Pancreas (tissue), 10 donors: Measurements from ENCODE around the gene DGKI. TPM values are rescaled to one million over a fixed set of nuclear protein-coding genes. Genes with fewer than 3 reads are reported as not detected.

Experiments
- ATAC-seq, 4 donors: fragments of 200-7000 bp; cut with Tn5 transposase; one replicate each; pipeline versions ENCODE4 v1.8.0 to v1.9.1; 2020; ENCODE audit warnings: mild to moderate bottlenecking in 4 of 4, moderate library complexity in 4 of 4
- DNase-seq, 6 donors: peaks; one replicate each; pipeline ENCODE4 v3.0.0-alpha.2; 2020
- FAIRE-seq: peaks from 2 replicates; lab custom pipeline; 2012; peaks lifted over from hg19 to GRCh38; lab: Jason Lieb, UNC
- H3K27ac ChIP-seq, 4 donors: fragments of 200-600 bp; sonication (generic); 1 replicate in 3 of 4; 2 replicates in 1 of 4; pipeline versions ENCODE4 v1.5.0 to v1.8.0; 2020
- H3K27me3 ChIP-seq, 4 donors: fragments of 200-600 bp; one replicate each; pipeline ENCODE4 v1.8.0; 2021
- H3K36me3 ChIP-seq, 3 donors: fragments of 200-600 bp; sonication (generic) in 1 of 3; one replicate each; pipeline versions ENCODE4 v1.5.0 to v1.8.0; 2020 to 2021
- H3K4me1 ChIP-seq, 3 donors: fragments of 200-600 bp; one replicate each; pipeline ENCODE4 v1.8.0; 2021
- H3K4me3 ChIP-seq, 4 donors: fragments of 200-600 bp; sonication (generic) in 2 of 4; one replicate each; pipeline versions ENCODE4 v1.5.0 to v1.8.0; 2020 to 2021
- H3K9me3 ChIP-seq, 4 donors: fragments of 200-600 bp; one replicate each; pipeline ENCODE4 v1.8.0; 2021
- WGBS, 2 donors: extraction: QIAGEN DNeasy Blood & Tissue Kit; methylation state at CpG; one replicate each; pipeline ENCODE4 v1.1.7; 2013; 5-methylcytosine and 5-hydroxymethylcytosine counted together
- intact Hi-C, 3 donors: fragments of 100-400 bp; cut with DNase I; formaldehyde crosslinking; loops; one replicate each; pipeline versions ENCODE4 v1.11.1 to v1.14.2; 2022
- polyA plus RNA-seq, 2 donors: library from polyadenylated mRNA; stranded (reverse); fragments of 200-250 nt; gene quantifications; one replicate each; pipeline ENCODE4 v1.2.3, GENCODE V29; 2013
- total RNA-seq, 6 donors: library from RNA; stranded (reverse); fragmentation: NEBNext Ultra II Directional in 4 of 6; extraction: Animal tissue kit (Norgen Biotek cat#: 25700) in 4 of 6; gene quantifications; one replicate each; pipeline versions ENCODE4 v1.2.1 to v1.2.4, GENCODE V29; 2021 to 2023
- TF ChIP-seq, protein P1 (sequence below), 4 donors: fragments of 200-600 bp; sonication (generic) in 3 of 4; IDR thresholded peaks; one replicate each; pipeline versions ENCODE4 v1.5.0 to v1.8.0; 2021; ENCODE audit warnings: antibody characterized with exemption in 4 of 4
- donor health status: healthy with polysubstance abuse.
- donor health status: DM: no; HTN: no; CAD: no; lungs with moderate emphysema.
- donor health status: DM: no; HTN: no; CAD: no.
- donor health status: control.
- donor health status: control.
- donor health status: Bipolar disorder and iron deficiency.
- donor health status: DM: yes; HTN: yes; CAD: no.
- donor health status: DM: no; HTN: no; CAD: no.
- donor health status: DM: no; HTN: no; CAD: no.
- donor health status: DM: yes; HTN: yes; CAD: no.

The DGKI gene
- total and polyA plus RNA-seq, 8 donors = 0.04 to 0.81 (median 0.15) TPM

DNA sequence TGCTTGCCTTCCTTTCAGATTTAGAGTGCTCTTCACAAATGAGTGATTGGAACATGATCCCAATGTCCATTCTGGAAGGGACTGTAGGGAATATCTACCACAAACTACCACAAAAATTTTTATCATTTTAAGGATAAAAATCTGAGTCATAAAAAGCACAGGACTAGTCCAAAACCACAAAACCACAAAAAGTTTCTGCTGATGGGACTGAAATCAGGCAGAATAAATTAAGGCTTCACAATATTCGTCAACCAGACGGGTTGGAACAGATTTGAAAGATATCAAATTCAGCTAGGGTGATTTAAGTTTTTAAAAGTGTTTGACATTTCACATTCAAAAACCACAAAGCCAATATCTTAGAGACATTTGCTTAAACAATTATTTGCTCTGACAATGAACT, 403.2 kb downstream of the DGKI start:
- FAIRE-seq = no peak
- H3K9me3 ChIP-seq = no peaks in the 10 kb centered on the region
- ATAC-seq = no peak
- H3K27ac ChIP-seq = no peak overlapping the region
- no peaks in the 10 kb centered on the region for H3K4me1 ChIP-seq
- TF ChIP-seq, protein P1, sequence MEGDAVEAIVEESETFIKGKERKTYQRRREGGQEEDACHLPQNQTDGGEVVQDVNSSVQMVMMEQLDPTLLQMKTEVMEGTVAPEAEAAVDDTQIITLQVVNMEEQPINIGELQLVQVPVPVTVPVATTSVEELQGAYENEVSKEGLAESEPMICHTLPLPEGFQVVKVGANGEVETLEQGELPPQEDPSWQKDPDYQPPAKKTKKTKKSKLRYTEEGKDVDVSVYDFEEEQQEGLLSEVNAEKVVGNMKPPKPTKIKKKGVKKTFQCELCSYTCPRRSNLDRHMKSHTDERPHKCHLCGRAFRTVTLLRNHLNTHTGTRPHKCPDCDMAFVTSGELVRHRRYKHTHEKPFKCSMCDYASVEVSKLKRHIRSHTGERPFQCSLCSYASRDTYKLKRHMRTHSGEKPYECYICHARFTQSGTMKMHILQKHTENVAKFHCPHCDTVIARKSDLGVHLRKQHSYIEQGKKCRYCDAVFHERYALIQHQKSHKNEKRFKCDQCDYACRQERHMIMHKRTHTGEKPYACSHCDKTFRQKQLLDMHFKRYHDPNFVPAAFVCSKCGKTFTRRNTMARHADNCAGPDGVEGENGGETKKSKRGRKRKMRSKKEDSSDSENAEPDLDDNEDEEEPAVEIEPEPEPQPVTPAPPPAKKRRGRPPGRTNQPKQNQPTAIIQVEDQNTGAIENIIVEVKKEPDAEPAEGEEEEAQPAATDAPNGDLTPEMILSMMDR (IDR thresholded peaks at IDR 0.05) = no peak
- H3K4me3 ChIP-seq = no peak overlapping the region
- WGBS, 2 donors = 54 to 70% methylated on average over 2 of the region's 2 CpGs
- no peaks in the 10 kb centered on the region for H3K36me3 ChIP-seq
- no peaks in the 10 kb centered on the region for H3K27me3 ChIP-seq
- DNase-seq = no peak
- intact Hi-C loops = no loop called here

DNA sequence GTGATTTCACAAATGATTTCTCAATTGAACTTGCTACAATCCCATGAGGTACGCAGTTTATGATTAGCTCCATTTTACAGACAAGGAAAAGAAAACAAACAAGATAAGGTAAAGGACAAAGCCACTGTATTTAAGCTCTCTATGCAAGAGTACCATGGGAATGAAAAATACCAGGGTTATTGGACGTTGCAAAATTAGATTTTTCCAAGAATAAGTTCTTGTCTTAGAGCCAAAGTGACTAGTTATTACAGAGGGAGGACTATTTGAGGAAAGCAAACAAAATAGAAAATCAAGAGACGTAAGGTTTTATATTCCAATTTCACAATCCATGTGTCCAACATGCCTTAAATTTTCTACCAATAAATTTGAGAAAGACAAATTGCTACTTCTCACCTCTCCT, 405.3 kb downstream of the DGKI start:
- no peaks in the 10 kb centered on the region for H3K4me1 ChIP-seq
- TF ChIP-seq, protein P1 (IDR thresholded peaks at IDR 0.05) = no peak
- WGBS, 2 donors = 44 to 57% methylated on average over 3 of the region's 3 CpGs

DNA sequence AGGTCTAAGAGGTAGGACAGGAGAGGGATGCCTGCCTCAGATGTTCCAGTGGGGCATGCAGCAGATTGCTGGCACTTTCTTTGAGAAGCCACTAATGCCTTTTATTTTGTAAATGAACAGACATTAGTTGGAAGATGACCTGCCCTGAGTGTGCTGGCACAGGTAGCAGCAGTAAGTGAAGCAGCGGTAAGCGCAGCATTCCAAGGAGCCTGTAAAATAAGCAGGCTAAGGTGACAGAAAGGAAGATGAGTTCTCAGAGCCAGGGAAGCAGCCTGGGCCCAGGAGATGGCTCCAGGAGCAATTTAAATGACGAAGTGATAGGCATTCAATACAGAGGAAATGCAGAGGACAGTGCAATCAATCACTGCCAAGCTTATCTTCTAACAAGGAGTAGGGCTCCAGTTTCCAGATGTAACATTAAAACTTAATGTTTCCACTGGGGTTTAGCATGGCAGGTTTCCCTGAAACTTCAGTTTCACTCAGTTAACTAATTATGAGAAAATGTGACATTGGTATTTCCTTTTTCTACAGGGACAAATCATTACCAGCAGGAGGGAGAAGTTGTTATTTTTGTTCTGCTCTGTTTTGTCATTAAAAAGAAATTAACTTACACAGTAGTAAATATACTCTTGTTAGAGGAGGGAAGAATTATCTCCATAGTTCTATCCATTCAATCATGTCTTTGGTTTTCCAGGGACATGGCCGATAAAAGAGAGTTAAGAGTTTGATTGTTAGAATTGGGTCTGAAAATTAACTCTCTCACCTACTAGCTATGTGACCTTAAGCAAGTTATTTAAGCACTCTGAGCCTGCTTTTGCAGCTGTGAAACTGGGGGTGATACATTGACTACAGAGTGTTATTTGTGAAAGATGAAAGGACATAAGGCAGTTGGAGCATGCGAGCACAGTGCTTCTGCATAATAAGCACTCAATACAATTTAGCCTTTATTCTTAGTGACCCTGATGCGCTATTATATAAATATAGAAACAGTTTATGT, 406.6 kb downstream of the DGKI start:
- TF ChIP-seq, protein P1 (IDR thresholded peaks at IDR 0.05) = no peak
- ATAC-seq = no peak
- Histone ChIP-seq H3K9me3 (no peaks in the 10 kb centered on the region), H3K4me3 (no peak overlapping the region), H3K4me1 (no peaks in the 10 kb centered on the region), H3K27ac (no peak overlapping the region), H3K36me3 (no peaks in the 10 kb centered on the region), H3K27me3 (no peaks in the 10 kb centered on the region)
- no peak for DNase-seq
- FAIRE-seq = no peak
- intact Hi-C loops = no loop called here
- 52 to 57% methylated on average over 6 of the region's 6 CpGs for WGBS, 2 donors

More for the DNA sequence above, 405.3 kb downstream of the DGKI start:
- ATAC-seq (peak in 2 of 4 donors; percentile 20 to 42), DNase-seq (no peak), FAIRE-seq (no peak)
- no peaks in the 10 kb centered on the region for H3K9me3 ChIP-seq
- H3K36me3 ChIP-seq = no peaks in the 10 kb centered on the region
- H3K4me3 ChIP-seq = no peak overlapping the region
- no peaks in the 10 kb centered on the region for H3K27me3 ChIP-seq
- no peak overlapping the region for H3K27ac ChIP-seq
- intact Hi-C loops = no loop called here

DNA sequence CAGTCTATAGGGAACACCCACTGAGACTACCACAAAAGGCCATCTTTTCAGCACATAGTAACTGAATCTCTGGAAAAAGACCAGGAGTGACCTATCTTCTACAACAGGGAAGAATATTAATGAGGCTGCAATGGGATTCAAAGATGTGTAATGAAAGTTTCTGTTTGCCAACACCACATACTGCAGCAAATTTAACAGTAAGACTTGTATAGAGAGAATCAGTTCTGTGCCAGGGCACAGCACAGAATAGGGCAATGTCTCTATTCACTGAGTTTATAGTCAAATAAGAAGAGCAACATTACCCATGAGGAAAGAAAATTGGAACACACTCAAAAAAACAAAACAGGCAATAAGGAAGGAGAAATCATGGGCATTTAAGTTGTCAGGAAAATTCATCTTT, 411.8 kb downstream of the DGKI start:
- Histone ChIP-seq H3K36me3 (no peaks in the 10 kb centered on the region), H3K4me3 (no peak overlapping the region), H3K27me3 (no peaks in the 10 kb centered on the region), H3K27ac (no peak overlapping the region), H3K9me3 (no peaks in the 10 kb centered on the region), H3K4me1 (no peaks in the 10 kb centered on the region)
- no peak for ATAC-seq
- FAIRE-seq = no peak
- TF ChIP-seq, protein P1 (IDR thresholded peaks at IDR 0.05) = no peak
- intact Hi-C loops = no loop called here
- DNase-seq = no peak

DNA sequence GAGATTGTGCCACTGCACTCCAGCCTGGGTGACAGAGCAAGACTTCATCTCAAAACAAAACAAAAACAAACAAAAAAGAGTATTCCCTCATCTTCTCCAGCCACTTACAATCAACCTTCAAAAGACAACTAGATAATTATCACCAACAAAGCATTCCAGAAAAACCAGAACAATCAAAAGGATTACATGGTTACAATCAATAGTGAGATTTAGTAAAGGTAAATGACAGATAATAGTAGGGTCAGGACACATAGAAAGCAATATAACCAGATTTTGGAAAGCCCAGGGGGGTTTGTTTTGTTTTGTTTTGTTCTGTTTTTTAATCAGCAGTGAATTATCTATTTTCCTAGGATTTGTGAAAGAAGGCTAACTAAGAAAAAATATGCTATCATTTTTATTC, 412.2 kb downstream of the DGKI start:
- Histone ChIP-seq H3K27me3 (no peaks in the 10 kb centered on the region), H3K4me3 (no peak overlapping the region), H3K36me3 (no peaks in the 10 kb centered on the region), H3K27ac (no peak overlapping the region), H3K4me1 (no peaks in the 10 kb centered on the region), H3K9me3 (no peaks in the 10 kb centered on the region)
- intact Hi-C loops = no loop called here
- no peak for DNase-seq
- no peak for FAIRE-seq
- TF ChIP-seq, protein P1 (IDR thresholded peaks at IDR 0.05) = no peak
- no peak for ATAC-seq
